WI38 (cell line): ENCODE results near the gene KRT14.
"Not testable (repeated sequence)": the region's sequence is repeated elsewhere in the genome, so short reads cannot be mapped to it uniquely, and the experiment has no call there.

Experiments used
- H3K4me3 ChIP-seq: 2 replicates; pipeline ENCODE4 v1.5.1; 2011; ENCODE audit warnings: low read depth, mild to moderate bottlenecking, control low read depth, low read length
- TF ChIP-seq, protein P1 (sequence below): IDR thresholded peaks from 2 replicates; pipeline ENCODE4 v1.5.1; 2012; ENCODE audit warnings: low read depth, mild to moderate bottlenecking, control low read depth, low read length

KRT14 gene

DNA sequence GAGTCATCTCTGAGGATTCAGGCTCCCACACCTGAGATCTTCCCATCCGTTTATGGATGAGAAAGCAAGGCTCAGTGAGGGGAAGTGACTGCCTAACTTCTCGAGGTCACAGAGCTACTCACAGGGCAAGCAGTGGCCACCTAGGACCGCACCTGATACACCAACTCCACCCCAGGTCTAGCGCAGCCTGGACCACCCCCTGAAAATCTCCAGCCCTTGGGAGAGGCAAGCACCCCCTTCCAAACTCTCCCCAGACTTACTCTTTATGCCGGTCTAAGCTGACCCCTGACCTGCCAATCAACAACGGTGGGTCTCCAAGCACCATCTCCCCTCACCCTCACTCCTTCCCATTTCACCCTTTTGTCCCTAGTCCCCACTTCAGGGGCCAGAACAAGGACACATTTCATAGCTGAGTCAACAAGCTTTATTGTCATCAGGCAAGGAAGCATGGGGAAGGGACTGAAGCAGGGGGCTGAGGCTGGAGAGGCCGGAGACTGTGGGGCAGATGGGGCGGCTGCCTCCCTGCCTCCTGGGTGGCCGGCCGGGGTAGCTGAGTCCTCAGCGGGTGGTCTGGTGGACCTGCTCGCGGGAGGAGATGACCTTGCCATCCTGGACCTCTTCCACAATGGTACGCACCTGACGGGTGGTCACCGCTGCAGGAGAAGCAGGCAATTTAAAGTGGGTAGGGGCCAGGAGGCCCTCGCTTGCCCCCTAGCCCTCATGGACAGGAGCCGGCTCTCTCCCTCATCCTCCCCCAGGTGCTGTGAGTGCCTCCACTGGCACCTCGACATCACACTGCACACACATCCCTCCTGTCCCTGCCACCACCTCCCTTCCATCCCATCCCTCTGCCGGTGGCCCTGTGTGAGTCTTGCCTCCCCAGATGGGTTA lies 32.6 kb upstream of the KRT14 start:
- H3K4me3 ChIP-seq = no peak overlapping the region
- TF ChIP-seq, protein P1, sequence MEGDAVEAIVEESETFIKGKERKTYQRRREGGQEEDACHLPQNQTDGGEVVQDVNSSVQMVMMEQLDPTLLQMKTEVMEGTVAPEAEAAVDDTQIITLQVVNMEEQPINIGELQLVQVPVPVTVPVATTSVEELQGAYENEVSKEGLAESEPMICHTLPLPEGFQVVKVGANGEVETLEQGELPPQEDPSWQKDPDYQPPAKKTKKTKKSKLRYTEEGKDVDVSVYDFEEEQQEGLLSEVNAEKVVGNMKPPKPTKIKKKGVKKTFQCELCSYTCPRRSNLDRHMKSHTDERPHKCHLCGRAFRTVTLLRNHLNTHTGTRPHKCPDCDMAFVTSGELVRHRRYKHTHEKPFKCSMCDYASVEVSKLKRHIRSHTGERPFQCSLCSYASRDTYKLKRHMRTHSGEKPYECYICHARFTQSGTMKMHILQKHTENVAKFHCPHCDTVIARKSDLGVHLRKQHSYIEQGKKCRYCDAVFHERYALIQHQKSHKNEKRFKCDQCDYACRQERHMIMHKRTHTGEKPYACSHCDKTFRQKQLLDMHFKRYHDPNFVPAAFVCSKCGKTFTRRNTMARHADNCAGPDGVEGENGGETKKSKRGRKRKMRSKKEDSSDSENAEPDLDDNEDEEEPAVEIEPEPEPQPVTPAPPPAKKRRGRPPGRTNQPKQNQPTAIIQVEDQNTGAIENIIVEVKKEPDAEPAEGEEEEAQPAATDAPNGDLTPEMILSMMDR = no peak

DNA sequence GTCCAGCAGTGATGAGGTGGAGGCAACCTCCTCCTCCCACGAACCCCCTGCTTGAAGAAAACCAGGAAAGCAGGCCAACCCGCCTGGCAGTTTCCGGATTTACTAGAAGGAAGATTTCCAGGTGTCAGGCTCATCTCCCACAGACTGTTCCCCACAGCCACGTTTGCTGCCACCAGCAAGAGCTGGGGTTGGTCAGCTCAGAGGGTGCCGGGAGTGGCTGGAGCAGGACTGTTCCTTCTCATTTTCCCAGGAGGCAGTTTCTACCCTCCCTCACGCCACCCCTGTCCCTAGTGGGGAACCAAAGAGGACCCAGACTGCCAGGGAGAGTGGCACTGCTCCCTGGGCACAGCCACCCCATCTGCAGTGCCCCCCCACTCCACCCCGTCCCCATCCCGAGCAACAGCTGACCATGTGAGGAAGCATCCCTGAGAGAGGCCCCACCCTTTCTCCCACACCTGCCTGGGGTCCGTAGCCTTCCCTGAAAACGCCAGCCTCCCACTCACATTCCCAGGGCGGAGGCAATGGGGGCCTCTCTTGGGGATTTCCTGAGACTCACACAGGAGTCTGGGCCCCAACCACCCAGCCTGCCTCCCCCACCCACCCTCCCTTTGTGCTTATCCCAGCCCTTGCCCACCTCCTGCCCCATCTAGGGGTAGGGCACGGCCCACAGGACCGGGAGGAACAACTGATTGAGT lies 31.8 kb upstream of the KRT14 start:
- H3K4me3 ChIP-seq = no peak overlapping the region
- TF ChIP-seq, protein P1 = no peak

DNA sequence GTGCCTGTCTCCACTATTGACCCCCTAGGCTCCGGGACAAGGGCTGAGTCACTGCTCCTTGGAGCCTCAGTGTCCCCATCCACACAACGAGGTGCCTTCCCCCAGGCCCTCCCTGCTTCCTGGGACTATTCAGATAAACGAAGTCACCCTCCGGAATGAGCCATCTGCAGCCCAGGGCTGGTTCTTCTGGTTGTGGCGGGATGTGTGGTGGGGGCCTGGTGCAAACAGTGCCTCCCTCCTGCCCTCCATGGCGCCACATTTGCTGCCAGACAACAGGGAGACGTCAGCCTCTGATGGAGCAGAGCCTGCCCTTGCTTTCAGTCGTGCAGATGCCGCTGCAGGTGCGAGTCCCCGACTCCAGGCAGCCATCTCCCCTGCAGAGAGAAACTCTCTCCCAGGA lies 31.0 kb upstream of the KRT14 start:
- H3K4me3 ChIP-seq = no peak overlapping the region
- TF ChIP-seq, protein P1 = no peak

DNA sequence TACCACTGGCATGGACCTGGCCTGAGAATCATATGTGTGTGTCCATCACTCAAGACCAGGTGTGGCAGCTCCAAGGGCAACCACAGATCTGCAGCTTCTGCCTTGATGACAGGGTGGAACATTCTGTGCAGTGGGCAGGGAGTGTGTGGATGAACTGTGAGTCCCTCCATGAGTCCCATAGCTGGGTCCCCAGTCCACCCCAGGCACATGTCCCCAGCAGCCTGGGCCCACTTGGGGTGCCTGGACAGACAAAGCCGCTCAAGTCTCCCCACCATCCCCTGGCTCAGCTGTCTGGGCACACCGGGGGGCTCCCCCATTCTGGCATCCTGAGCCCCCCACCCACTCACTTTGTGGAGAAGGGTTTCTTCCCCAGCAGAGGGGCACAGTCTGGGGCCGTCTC lies 30.4 kb upstream of the KRT14 start:
- TF ChIP-seq, protein P1 = no peak
- no peak overlapping the region for H3K4me3 ChIP-seq

DNA sequence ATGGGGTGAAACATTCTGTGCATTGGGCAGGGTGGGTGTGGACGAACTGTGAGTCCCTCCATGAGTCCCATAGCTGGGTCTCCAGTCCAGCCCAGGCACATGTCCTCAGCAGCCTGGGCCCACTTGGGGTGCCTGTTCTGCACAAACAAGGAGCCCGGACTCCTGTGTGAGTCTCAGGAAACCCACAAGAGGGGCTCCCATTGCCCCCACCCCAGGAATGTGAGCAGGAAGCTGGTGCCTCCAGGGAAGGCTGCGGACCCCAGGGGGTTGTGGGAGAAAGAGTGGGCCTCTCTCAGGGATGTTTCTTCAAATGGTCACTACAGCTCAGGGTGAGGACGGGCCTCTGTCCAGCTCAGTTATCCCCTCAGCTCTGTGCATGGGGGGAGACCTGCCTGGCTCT lies 29.8 kb upstream of the KRT14 start:
- H3K4me3 ChIP-seq = not testable (repeated sequence)

DNA sequence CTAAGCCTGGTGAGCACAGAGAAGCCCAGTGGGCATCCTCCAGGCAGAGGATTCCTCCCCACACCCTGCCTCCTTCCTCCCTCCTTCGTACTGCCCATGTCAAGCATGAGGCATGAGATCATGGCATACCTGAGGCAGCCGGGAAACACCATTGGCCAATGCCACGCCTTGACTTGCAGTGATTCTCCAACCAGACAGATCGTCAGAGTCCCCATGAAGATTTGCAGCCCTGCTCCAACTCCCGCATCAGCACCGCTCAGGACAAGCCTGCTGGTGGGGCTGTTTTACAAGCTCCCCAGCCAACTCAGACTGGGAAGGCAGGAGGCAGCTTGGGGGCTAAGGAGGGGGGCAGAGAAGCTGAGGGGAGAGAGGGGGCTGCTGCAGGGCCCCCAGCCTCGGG lies 28.8 kb upstream of the KRT14 start:
- TF ChIP-seq, protein P1 = no peak
- H3K4me3 ChIP-seq = no peak overlapping the region

DNA sequence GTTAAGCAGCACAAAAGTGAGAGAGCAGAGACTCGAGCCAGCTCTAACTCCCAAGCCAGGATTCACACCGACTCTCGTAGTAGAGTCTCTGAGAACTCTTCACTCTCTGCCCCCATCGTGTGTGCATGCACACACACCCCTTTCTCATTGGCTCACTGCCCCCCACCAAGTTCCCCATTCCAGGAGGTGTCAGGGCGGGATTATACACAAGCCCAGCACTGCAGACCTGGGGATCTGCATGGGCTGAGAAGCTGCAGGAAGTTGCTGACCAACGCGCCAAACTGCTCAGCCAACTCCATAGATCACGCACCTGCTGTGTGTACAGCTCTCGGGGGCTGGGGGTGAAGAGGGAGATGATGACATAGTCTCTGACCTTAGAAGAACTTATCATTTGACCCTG lies 28.1 kb upstream of the KRT14 start:
- H3K4me3 ChIP-seq = not testable (repeated sequence)

DNA sequence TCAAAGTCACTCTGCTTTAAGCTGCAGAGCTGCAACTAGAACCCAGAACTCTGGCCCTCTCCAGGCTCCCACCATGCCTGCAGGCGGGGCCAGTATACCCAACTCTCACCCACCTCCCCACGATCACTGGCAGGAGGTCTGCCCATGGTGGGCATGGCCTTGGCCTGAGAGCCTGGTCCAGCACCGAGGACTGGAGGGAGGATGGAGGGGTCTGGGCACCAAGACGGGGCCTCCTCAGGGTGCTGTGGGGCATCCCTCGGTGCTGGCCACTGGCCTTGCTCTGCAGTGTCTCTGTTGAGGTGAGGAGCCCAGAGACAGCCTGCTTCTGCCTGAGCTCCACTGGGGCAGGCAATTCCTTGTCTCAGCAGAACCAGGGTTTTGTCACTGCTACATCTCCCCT lies 27.4 kb upstream of the KRT14 start:
- no peak overlapping the region for H3K4me3 ChIP-seq

More for the DNA sequence above, 27.4 kb upstream of the KRT14 start:
- TF ChIP-seq, protein P1 = no peak
